ENCODE data around the gene FER. TPM values are rescaled to one million over a fixed set of nuclear protein-coding genes. Genes with fewer than 3 reads are reported as not detected.
A peak's percentile ranks its signal among the peaks of the same experiment; 100 is the strongest.
"Not testable (repeated sequence)": the region's sequence is repeated elsewhere in the genome, so short reads cannot be mapped to it uniquely, and the experiment has no call there.

FER gene
- total RNA-seq: 25.4 TPM

- DNase-seq (ENCODE audit: low spot score): peak; percentile 14
Observed at GRCh38 chr5:108747774-108748400, at the start of gene FER. Gene FER (plus strand): TSS chr5:108747897. CDS start chr5:108798183, 50,286 bp downstream.

GRCh38 chr5:108700388-108700787, 47.3 kb upstream of the FER start:
- not testable (repeated sequence) for DNase-seq (ENCODE audit: low spot score)

DNA sequence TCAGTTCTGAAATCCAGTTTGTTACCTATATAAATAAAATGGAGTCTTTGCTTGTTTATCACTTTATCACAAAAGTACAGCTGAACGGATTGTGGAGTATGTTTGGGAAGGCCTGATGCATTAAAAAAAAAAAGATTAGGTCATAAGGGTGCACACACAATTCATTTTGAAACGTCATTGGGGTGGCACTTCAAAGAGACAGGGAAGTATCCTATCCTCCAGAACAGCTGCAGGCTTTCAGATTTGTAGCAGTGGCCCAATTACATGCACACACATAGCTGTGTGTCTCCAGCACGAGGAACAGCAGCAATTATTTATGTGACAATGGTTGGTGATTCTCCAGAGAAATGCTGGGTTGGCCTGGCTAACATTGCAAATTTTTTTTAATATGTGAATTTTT, 46.8 kb upstream of the FER start:
- DNase-seq (ENCODE audit: low spot score): no peak

DNA sequence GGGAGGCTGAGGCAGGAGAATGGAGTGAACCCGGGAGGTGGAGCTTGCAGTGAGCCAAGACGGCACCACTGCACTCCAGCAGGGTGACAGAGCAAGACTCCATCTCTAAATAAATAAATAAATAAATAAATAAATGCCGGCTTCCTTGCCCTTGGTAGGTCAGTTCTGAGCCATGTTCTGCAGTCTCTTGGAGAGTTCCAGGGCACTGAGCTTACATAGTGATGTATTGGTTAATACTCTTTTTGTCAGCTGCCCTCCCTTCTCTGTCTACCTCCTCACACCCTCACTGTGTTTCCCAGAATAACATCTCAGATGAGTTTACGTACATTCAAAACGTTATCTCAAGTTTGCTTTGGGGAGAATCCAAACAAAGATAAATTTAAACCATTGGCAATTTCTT, 45.2 kb upstream of the FER start:
- DNase-seq (ENCODE audit: low spot score): no peak

- no peak for DNase-seq (ENCODE audit: low spot score)
Observed at GRCh38 chr5:108703313-108703712, 44.4 kb upstream of the FER start.

GRCh38 chr5:108707141-108707540, 40.6 kb upstream of the FER start:
- no peak for DNase-seq (ENCODE audit: low spot score)

- no peak for DNase-seq (ENCODE audit: low spot score)
Observed at GRCh38 chr5:108711898-108712297, 35.8 kb upstream of the FER start.

DNA sequence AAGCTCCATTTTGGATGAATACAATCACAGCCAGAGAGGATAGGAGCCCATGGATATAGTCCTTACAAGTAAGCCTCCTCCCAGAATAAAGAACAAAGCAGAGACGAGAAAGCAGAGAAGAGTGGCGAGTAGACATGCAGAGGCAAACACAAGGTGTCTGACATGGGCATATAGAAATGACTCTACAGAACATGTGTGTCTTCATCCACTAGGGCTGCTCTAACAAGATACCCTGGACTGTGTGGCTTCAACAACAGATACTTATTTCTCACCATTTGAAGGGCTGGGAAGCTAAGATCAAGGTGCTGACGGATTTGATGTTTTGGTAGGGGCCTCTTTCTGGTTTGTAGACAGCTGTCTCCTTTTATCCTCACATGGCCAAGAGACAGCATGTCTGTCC, 32.3 kb upstream of the FER start:
- DNase-seq (ENCODE audit: low spot score): no peak

- no peak for DNase-seq (ENCODE audit: low spot score)
Observed at GRCh38 chr5:108720391-108720790, 27.3 kb upstream of the FER start.

- DNase-seq (ENCODE audit: low spot score): no peak
Observed at GRCh38 chr5:108726446-108727235, 21.1 kb upstream of the FER start.

GRCh38 chr5:108727236-108727650, 20.5 kb upstream of the FER start:
- DNase-seq (ENCODE audit: low spot score): no peak

- peak; percentile 91 for DNase-seq (ENCODE audit: low spot score)
Observed at GRCh38 chr5:108727651-108728565, 19.8 kb upstream of the FER start.

GRCh38 chr5:108728566-108729241, 19.0 kb upstream of the FER start:
- no peak for DNase-seq (ENCODE audit: low spot score)

GRCh38 chr5:108729242-108729615, 18.5 kb upstream of the FER start:
- DNase-seq (ENCODE audit: low spot score): no peak

DNA sequence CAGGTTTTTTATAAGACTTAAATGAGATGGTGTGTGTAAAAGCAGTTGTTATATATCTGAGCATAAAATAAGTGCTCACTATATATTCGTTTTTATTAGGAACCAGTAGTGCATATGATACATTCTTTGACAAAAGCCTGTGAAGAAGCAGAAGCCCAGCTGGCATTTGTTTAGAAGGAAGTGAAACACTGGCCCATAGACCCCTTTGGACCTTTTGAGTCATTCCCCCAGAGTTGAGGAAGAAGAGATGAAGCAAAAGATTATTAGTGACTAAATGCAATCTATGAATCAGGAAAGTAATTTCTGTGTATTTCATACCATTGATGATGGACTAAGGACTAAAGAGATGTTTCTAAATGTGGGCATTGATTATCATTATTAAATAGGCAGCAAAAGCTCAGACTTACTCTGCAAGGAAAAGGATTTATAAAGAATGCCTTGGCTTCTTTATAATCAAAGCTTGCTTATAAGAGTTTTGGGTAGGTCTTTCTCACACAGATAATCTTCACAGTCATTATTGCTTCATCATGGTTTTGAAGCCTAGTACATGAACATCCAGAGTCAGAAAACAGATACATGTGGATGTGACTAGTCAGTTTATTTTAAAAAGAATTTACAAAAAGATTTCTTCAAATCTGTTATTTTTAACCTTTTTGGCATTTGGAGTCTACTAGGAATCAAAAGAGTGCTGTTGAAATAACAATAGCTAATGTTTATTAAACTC, 16.9 kb upstream of the FER start:
- DNase-seq (ENCODE audit: low spot score): no peak

GRCh38 chr5:108735790-108736189, 11.9 kb upstream of the FER start:
- no peak for DNase-seq (ENCODE audit: low spot score)

GRCh38 chr5:108736855-108737254, 10.8 kb upstream of the FER start:
- no peak for DNase-seq (ENCODE audit: low spot score)

- no peak for DNase-seq (ENCODE audit: low spot score)
Observed at GRCh38 chr5:108739376-108739775, 8.3 kb upstream of the FER start.

- DNase-seq (ENCODE audit: low spot score): no peak
Observed at GRCh38 chr5:108739906-108740305, 7.8 kb upstream of the FER start.

- DNase-seq (ENCODE audit: low spot score): no peak
Observed at GRCh38 chr5:108743319-108743718, 4.4 kb upstream of the FER start.

GRCh38 chr5:108743846-108744245, 3.9 kb upstream of the FER start:
- no peak for DNase-seq (ENCODE audit: low spot score)
